CD4-positive, alpha-beta T cell (primary cell): ENCODE results near the gene BLTP2. TPM values are rescaled to one million over a fixed set of nuclear protein-coding genes. Genes with fewer than 3 reads are reported as not detected.

Experiments
- ATAC-seq: fragments of 200-7000 bp; cut with Tn5 transposase; one replicate; pipeline ENCODE4 v1.10.0; 2022; ENCODE audit warnings: mild to moderate bottlenecking; ENCODE audit not compliant: poor library complexity
- CTCF ChIA-PET: fragments of 350-600 bp; sonication (Branson Sonifier 250); formaldehyde crosslinking; loops from one replicate; lab custom pipeline; 2021; ENCODE audit warnings: antibody characterized with exemption, inconsistent platforms; lab: Charles Lee
- POLR2A ChIA-PET: fragments of 350-600 bp; sonication (Branson Sonifier 250); formaldehyde crosslinking; loops from one replicate; lab custom pipeline; 2021; ENCODE audit warnings: antibody characterized with exemption, inconsistent platforms; lab: Charles Lee
- DNase-seq, 14 experiments: peaks; one replicate each; pipeline ENCODE4 v3.0.0-alpha.2; 2013 to 2020; ENCODE audit warnings: mixed read lengths in 2 of 14
- H3K27ac ChIP-seq, 2 donors: one replicate each; pipeline versions ENCODE4 v1.5.1 to v1.7.0; 2013; ENCODE audit warnings: low read length in 2 of 2, low read depth in 1 of 2, mild to moderate bottlenecking in 1 of 2
- H3K27me3 ChIP-seq, 2 experiments: 1 replicate in 1 of 2; 2 replicates in 1 of 2; pipeline versions ENCODE4 v1.6.1 to v1.7.0; 2013; ENCODE audit warnings: low read length in 2 of 2, control low read depth in 1 of 2, mild to moderate bottlenecking in 1 of 2, moderate library complexity in 1 of 2; ENCODE audit not compliant: insufficient read depth in 2 of 2, control insufficient read depth in 1 of 2
- H3K36me3 ChIP-seq: one replicate; pipeline ENCODE4 v1.6.1; 2013; ENCODE audit warnings: low read length, control low read depth; ENCODE audit not compliant: insufficient read depth
- H3K4me1 ChIP-seq: one replicate; pipeline ENCODE4 v1.6.1; 2013; ENCODE audit warnings: low read length, control low read depth; ENCODE audit not compliant: insufficient read depth
- H3K4me3 ChIP-seq: one replicate; pipeline ENCODE4 v1.5.1; 2013; ENCODE audit warnings: mild to moderate bottlenecking, low read length, moderate library complexity
- H3K9me3 ChIP-seq, 2 experiments: 1 replicate in 1 of 2; 2 replicates in 1 of 2; pipeline versions ENCODE4 v1.6.1 to v1.7.0; 2013; ENCODE audit warnings: low read length in 2 of 2, mild to moderate bottlenecking in 2 of 2, control low read depth in 1 of 2, moderate library complexity in 1 of 2; ENCODE audit not compliant: control insufficient read depth in 1 of 2, insufficient read depth in 1 of 2
- H3K27ac Mint-ChIP-seq: one replicate; pipeline ENCODE4 v1.8.0; 2020; ENCODE audit warnings: mixed read lengths
- H3K27me3 Mint-ChIP-seq: one replicate; pipeline ENCODE4 v1.8.0; 2021; ENCODE audit warnings: mixed read lengths
- H3K36me3 Mint-ChIP-seq: one replicate; pipeline ENCODE4 v1.8.0; 2021; ENCODE audit warnings: low read depth, mixed read lengths
- H3K4me1 Mint-ChIP-seq: one replicate; pipeline ENCODE4 v1.8.0; 2021; ENCODE audit warnings: low read depth, mixed read lengths
- H3K4me3 Mint-ChIP-seq: one replicate; pipeline ENCODE4 v1.8.0; 2020; ENCODE audit warnings: mild to moderate bottlenecking, mixed read lengths
- H3K9me3 Mint-ChIP-seq: one replicate; pipeline ENCODE4 v1.8.0; 2020; ENCODE audit warnings: mixed read lengths
- intact Hi-C, 2 experiments: fragments of 100-400 bp; cut with DNase I in 1 of 2; cut with micrococcal nuclease in 1 of 2; formaldehyde crosslinking; loops; one replicate each; pipeline versions ENCODE4 v1.15.1 to v1.9.0; 2023 to 2025; cut with DNase I, micrococcal nuclease
- total RNA-seq, 174 experiments: library from RNA in 2 of 174; stranded (reverse) in 2 of 174; gene quantifications; one replicate each; pipeline ENCODE4 v1.2.3 and lab custom pipeline; 2021 to 2026
- TF ChIP-seq, protein P1 (sequence below): fragments of 200-600 bp; IDR thresholded peaks from one replicate; pipeline ENCODE4 v1.8.0; 2022; ENCODE audit warnings: antibody characterized with exemption, mild to moderate bottlenecking

Gene BLTP2
- total RNA-seq, 2 experiments from 2014 or later = 120 to 124 TPM

DNA sequence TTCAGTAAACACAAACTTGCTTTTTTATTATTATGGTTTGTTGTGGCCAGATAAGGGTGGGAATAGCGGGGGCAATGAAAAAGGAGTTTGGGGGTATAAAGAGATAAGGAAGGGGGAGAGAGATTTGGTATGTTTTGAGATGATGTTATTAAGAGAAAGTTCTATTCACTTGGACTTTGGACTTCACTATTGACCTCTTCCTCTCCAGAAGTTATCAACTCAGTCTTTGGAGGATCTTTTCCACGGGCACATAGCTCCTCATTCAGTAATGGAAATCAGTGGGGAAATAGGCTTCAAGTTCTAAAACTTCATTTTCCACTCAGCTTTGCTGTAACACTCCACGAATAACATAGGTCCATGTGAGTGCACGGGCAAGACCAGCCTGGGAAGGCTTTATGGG lies 43.5 kb upstream of the BLTP2 start:
- TF ChIP-seq, protein P1, sequence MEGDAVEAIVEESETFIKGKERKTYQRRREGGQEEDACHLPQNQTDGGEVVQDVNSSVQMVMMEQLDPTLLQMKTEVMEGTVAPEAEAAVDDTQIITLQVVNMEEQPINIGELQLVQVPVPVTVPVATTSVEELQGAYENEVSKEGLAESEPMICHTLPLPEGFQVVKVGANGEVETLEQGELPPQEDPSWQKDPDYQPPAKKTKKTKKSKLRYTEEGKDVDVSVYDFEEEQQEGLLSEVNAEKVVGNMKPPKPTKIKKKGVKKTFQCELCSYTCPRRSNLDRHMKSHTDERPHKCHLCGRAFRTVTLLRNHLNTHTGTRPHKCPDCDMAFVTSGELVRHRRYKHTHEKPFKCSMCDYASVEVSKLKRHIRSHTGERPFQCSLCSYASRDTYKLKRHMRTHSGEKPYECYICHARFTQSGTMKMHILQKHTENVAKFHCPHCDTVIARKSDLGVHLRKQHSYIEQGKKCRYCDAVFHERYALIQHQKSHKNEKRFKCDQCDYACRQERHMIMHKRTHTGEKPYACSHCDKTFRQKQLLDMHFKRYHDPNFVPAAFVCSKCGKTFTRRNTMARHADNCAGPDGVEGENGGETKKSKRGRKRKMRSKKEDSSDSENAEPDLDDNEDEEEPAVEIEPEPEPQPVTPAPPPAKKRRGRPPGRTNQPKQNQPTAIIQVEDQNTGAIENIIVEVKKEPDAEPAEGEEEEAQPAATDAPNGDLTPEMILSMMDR = no peak
- peaks cover 92% of the 10 kb centered on the region for H3K36me3 Mint-ChIP-seq
- no peak overlapping the region for H3K27ac Mint-ChIP-seq
- intact Hi-C loops = no loop called here
- peaks cover 91% of the 10 kb centered on the region for H3K36me3 ChIP-seq
- no peak for DNase-seq
- H3K9me3 Mint-ChIP-seq = no peaks in the 10 kb centered on the region
- no peak for ATAC-seq
- no peak overlapping the region for H3K4me3 ChIP-seq
- H3K9me3 ChIP-seq = no peaks in the 10 kb centered on the region
- H3K4me1 Mint-ChIP-seq = no peaks in the 10 kb centered on the region
- no peak overlapping the region for H3K27ac ChIP-seq
- no peaks in the 10 kb centered on the region for H3K27me3 Mint-ChIP-seq
- no peak overlapping the region for H3K4me3 Mint-ChIP-seq
- ChIA-PET POLR2A (interaction anchor here (1.4 kb wide), 1 partner anchor 41 kb away, joined by 3 read pairs; no protein-coding TSS in a partner anchor), CTCF (no interaction called here)
- H3K27me3 ChIP-seq = no peaks in the 10 kb centered on the region
- H3K4me1 ChIP-seq = no peaks in the 10 kb centered on the region

- DNase-seq (no peak), ATAC-seq (no peak)
- Mint-ChIP-seq H3K9me3 (no peaks in the 10 kb centered on the region), H3K4me1 (no peaks in the 10 kb centered on the region), H3K27ac (no peak overlapping the region), H3K4me3 (no peak overlapping the region), H3K27me3 (no peaks in the 10 kb centered on the region), H3K36me3 (peaks cover 98% of the 10 kb centered on the region)
- H3K9me3 ChIP-seq = no peaks in the 10 kb centered on the region
- H3K27ac ChIP-seq = no peak overlapping the region
- ChIA-PET POLR2A (no interaction called here), CTCF (no interaction called here)
- no peaks in the 10 kb centered on the region for H3K27me3 ChIP-seq
- no peak overlapping the region for H3K4me3 ChIP-seq
- intact Hi-C loops = no loop called here
- TF ChIP-seq, protein P1 = no peak
- no peaks in the 10 kb centered on the region for H3K4me1 ChIP-seq
- H3K36me3 ChIP-seq = peaks cover 99% of the 10 kb centered on the region
Observed at GRCh38 chr17:28686296-28686695, 41.3 kb upstream of the BLTP2 start.

GRCh38 chr17:28685366-28685765 lies 40.4 kb upstream of the BLTP2 start:
- TF ChIP-seq, protein P1 = no peak
- POLR2A ChIA-PET = no interaction called here
- H3K4me3 ChIP-seq = no peak overlapping the region
- Mint-ChIP-seq H3K36me3 (peaks cover 98% of the 10 kb centered on the region), H3K4me3 (no peak overlapping the region), H3K4me1 (no peaks in the 10 kb centered on the region), H3K27ac (no peak overlapping the region), H3K27me3 (no peaks in the 10 kb centered on the region), H3K9me3 (no peaks in the 10 kb centered on the region)
- ATAC-seq = no peak
- CTCF ChIA-PET = no interaction called here
- H3K9me3 ChIP-seq = no peaks in the 10 kb centered on the region
- no peak for DNase-seq
- no peak overlapping the region for H3K27ac ChIP-seq
- no peaks in the 10 kb centered on the region for H3K4me1 ChIP-seq
- no peaks in the 10 kb centered on the region for H3K27me3 ChIP-seq
- intact Hi-C loops = no loop called here
- peaks cover 99% of the 10 kb centered on the region for H3K36me3 ChIP-seq
